WERI-Rb-1 (cell line): ENCODE data around the gene BSND.

ENCODE experiments used
- DNase-seq: peaks from one replicate; pipeline ENCODE4 v3.0.0-alpha.2; 2020
- H3K27ac ChIP-seq: fragments of 250-450 bp; sonication (Bioruptor Pico); 2 replicates; pipeline ENCODE4 v1.5.1; 2020; ENCODE audit warnings: mild to moderate bottlenecking, moderate library complexity
- H3K27me3 ChIP-seq: fragments of 250-450 bp; sonication (Bioruptor Pico); 2 replicates; pipeline ENCODE4 v1.5.1; 2021; ENCODE audit warnings: mild to moderate bottlenecking, low read depth, moderate library complexity; ENCODE audit not compliant: insufficient read depth, severe bottlenecking
- H3K36me3 ChIP-seq: fragments of 250-450 bp; sonication (Bioruptor Pico); 2 replicates; pipeline ENCODE4 v1.5.1; 2020; ENCODE audit warnings: mild to moderate bottlenecking, moderate library complexity
- H3K4me3 ChIP-seq: 2 replicates; pipeline ENCODE4 v1.5.1; 2011; ENCODE audit warnings: low read depth, mild to moderate bottlenecking, control low read depth, low read length
- H3K9me3 ChIP-seq: fragments of 250-450 bp; sonication (Bioruptor Pico); 2 replicates; pipeline ENCODE4 v1.5.1; 2021; ENCODE audit warnings: mild to moderate bottlenecking, moderate library complexity; ENCODE audit not compliant: severe bottlenecking
- CTCF ChIP-seq: IDR thresholded peaks from 2 replicates; pipeline ENCODE4 v1.5.1; 2011; ENCODE audit warnings: low read depth, mild to moderate bottlenecking, control low read depth, inconsistent platforms, low read length

BSND gene

GRCh38 chr1:54970901-54971300 lies 27.8 kb upstream of the BSND start:
- Histone ChIP-seq H3K9me3 (no peaks in the 10 kb centered on the region), H3K36me3 (no peaks in the 10 kb centered on the region), H3K27ac (no peak overlapping the region), H3K27me3 (no peaks in the 10 kb centered on the region), H3K4me3 (no peak overlapping the region)
- no peak for DNase-seq
- no peak for TF ChIP-seq CTCF

- Histone ChIP-seq H3K4me3 (no peak overlapping the region), H3K36me3 (no peaks in the 10 kb centered on the region), H3K9me3 (no peaks in the 10 kb centered on the region), H3K27me3 (no peaks in the 10 kb centered on the region), H3K27ac (no peak overlapping the region)
- DNase-seq: no peak
- no peak for TF ChIP-seq CTCF
Measured at GRCh38 chr1:54971317-54971791, 27.4 kb upstream of the BSND start.

GRCh38 chr1:54972436-54972835 lies 26.3 kb upstream of the BSND start:
- no peaks in the 10 kb centered on the region for H3K9me3 ChIP-seq
- no peaks in the 10 kb centered on the region for H3K36me3 ChIP-seq
- H3K4me3 ChIP-seq: no peak overlapping the region
- DNase-seq: no peak
- H3K27me3 ChIP-seq: no peaks in the 10 kb centered on the region
- no peak for TF ChIP-seq CTCF
- H3K27ac ChIP-seq: no peak overlapping the region

GRCh38 chr1:54973205-54973921 lies 25.4 kb upstream of the BSND start:
- DNase-seq: peak; percentile 43
- H3K27ac ChIP-seq: no peak overlapping the region
- no peaks in the 10 kb centered on the region for H3K9me3 ChIP-seq
- H3K36me3 ChIP-seq: no peaks in the 10 kb centered on the region
- no peaks in the 10 kb centered on the region for H3K27me3 ChIP-seq
- TF ChIP-seq CTCF: peak; percentile 68
- H3K4me3 ChIP-seq: no peak overlapping the region

GRCh38 chr1:54975356-54976108 lies 23.2 kb upstream of the BSND start:
- no peak overlapping the region for H3K27ac ChIP-seq
- no peaks in the 10 kb centered on the region for H3K9me3 ChIP-seq
- no peaks in the 10 kb centered on the region for H3K36me3 ChIP-seq
- TF ChIP-seq CTCF: no peak
- no peaks in the 10 kb centered on the region for H3K27me3 ChIP-seq
- H3K4me3 ChIP-seq: no peak overlapping the region
- DNase-seq: no peak
